Gastrocnemius medialis (tissue), 4 donors: Measurements from ENCODE around the gene MMP10.

Experiments used
- POLR2A ChIP-seq, 2 donors: fragments of 450-650 bp; IDR thresholded peaks; one replicate each; pipeline ENCODE4 v1.6.1; 2017; ENCODE audit warnings: antibody characterized with exemption in 2 of 2, mild to moderate bottlenecking in 2 of 2, moderate library complexity in 2 of 2
- TF ChIP-seq, protein P1 (sequence below), 5 experiments: fragments of 450-650 bp in 3 of 5; fragments of 200-600 bp in 2 of 5; sonication (generic) in 2 of 5; IDR thresholded peaks in 4 of 5; conservative IDR thresholded peaks in 1 of 5; 1 replicate in 4 of 5; 2 replicates in 1 of 5; pipeline ENCODE4 v1.5.1; 2016 to 2019; ENCODE audit warnings: antibody characterized with exemption in 5 of 5, mild to moderate bottlenecking in 3 of 5, moderate library complexity in 3 of 5

DNA sequence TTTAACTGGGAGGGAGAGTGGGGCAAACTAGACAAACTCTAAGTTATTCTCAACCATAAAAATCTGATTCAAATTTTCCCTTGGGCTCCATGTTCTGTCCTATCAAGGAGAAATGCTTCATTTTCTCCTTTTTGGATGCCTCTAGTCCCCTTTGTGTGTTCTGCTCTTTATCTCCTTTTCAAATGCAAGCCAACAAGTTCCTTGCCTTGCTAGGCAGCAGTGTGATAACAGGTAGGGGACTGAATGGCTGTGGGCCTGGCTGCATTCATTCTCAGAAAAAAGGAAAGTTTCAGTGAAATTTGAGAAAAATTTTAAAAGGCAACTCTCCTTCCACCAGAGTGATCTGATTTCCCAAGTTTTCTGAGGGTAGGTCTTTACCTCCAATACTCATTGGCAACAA lies 28.8 kb downstream of the MMP10 start:
- no peak for TF ChIP-seq POLR2A (IDR thresholded peaks at IDR 0.05)
- TF ChIP-seq, protein P1, sequence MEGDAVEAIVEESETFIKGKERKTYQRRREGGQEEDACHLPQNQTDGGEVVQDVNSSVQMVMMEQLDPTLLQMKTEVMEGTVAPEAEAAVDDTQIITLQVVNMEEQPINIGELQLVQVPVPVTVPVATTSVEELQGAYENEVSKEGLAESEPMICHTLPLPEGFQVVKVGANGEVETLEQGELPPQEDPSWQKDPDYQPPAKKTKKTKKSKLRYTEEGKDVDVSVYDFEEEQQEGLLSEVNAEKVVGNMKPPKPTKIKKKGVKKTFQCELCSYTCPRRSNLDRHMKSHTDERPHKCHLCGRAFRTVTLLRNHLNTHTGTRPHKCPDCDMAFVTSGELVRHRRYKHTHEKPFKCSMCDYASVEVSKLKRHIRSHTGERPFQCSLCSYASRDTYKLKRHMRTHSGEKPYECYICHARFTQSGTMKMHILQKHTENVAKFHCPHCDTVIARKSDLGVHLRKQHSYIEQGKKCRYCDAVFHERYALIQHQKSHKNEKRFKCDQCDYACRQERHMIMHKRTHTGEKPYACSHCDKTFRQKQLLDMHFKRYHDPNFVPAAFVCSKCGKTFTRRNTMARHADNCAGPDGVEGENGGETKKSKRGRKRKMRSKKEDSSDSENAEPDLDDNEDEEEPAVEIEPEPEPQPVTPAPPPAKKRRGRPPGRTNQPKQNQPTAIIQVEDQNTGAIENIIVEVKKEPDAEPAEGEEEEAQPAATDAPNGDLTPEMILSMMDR (IDR thresholded peaks at IDR 0.05 in 4 of 5, conservative IDR thresholded peaks at IDR 0.05 in 1 of 5): no peak
